GM13977 (cell line): ENCODE results near the gene IL34.

Source experiments
- DNase-seq: peaks from one replicate; pipeline ENCODE4 v3.0.0; 2012; ENCODE audit warnings: low spot score
- CTCF ChIP-seq: IDR thresholded peaks from 2 replicates; pipeline ENCODE4 v1.5.1; 2012; ENCODE audit warnings: mild to moderate bottlenecking, control low read depth; ENCODE audit not compliant: insufficient read depth; ENCODE audit errors: extremely low read depth, missing control alignments
- in situ Hi-C: fragments of 300-500 bp; cut with MboI; formaldehyde crosslinking; loops from one replicate; pipeline ENCODE4 v1.12.0; 2022; ENCODE audit warnings: low sequenced_read_pairs, low pct_unique_long_range_greater_than_20kb, mixed read lengths, inconsistent platforms; ENCODE audit not compliant: unreplicated experiment

The IL34 gene

GRCh38 chr16:70686376-70687101, 40.2 kb downstream of the IL34 start:
- no peak for TF ChIP-seq CTCF
- in situ Hi-C loops: loop anchor here (10.0 kb wide), 1 partner anchor 78 kb away; no protein-coding TSS in a partner anchor
- DNase-seq: no peak

GRCh38 chr16:70687102-70687511, 40.7 kb downstream of the IL34 start:
- no peak for DNase-seq
- TF ChIP-seq CTCF: no peak
- in situ Hi-C loops: loop anchor here (10.0 kb wide), 1 partner anchor 78 kb away; no protein-coding TSS in a partner anchor

- in situ Hi-C loops: loop anchor here (10.0 kb wide), 1 partner anchor 77 kb away; no protein-coding TSS in a partner anchor
- TF ChIP-seq CTCF: no peak
- DNase-seq: no peak
Measured at GRCh38 chr16:70687671-70688245, 41.4 kb downstream of the IL34 start.

- no peak for TF ChIP-seq CTCF
- in situ Hi-C loops: loop anchor here (10.0 kb wide), 1 partner anchor 77 kb away; no protein-coding TSS in a partner anchor
- no peak for DNase-seq
Measured at GRCh38 chr16:70688246-70688742, 41.9 kb downstream of the IL34 start.

- in situ Hi-C loops: loop anchor here (10.0 kb wide), 1 partner anchor 75 kb away; no protein-coding TSS in a partner anchor
- no peak for TF ChIP-seq CTCF
- DNase-seq: no peak
Measured at GRCh38 chr16:70689035-70689969, 42.9 kb downstream of the IL34 start.
